Measurements from ENCODE around the gene ANKRD44. TPM values are rescaled to one million over a fixed set of nuclear protein-coding genes. Genes with fewer than 3 reads are reported as not detected.

ANKRD44 gene
- total RNA-seq, 4 donors from 2014 or later: 11.0 to 25.8 (median 23.9) TPM

GRCh38 chr2:197247083-197247482 is 63.5 kb downstream of the ANKRD44 start:
- no peaks in the 10 kb centered on the region for H3K27me3 ChIP-seq
- H3K27ac ChIP-seq: no peak overlapping the region
- no peaks in the 10 kb centered on the region for H3K9me3 ChIP-seq
- no peak for DNase-seq
- no peaks in the 10 kb centered on the region for H3K4me1 ChIP-seq
- intact Hi-C loops (cut with DNase I): no loop called here
- 95% methylated on average over 5 of the region's 5 CpGs for WGBS, 2 donors
- H3K4me3 ChIP-seq (replicated peaks in 1 of 3): no peak overlapping the region
- no peak for TF ChIP-seq POLR2A (IDR thresholded peaks at IDR 0.05)
- TF ChIP-seq CTCF (IDR thresholded peaks at IDR 0.05): no peak
- H3K36me3 ChIP-seq: no peaks in the 10 kb centered on the region

- 96 to 97% methylated on average over 6 of the region's 6 CpGs for WGBS, 2 donors
- no peak for DNase-seq
- intact Hi-C loops (cut with DNase I): no loop called here
Measured at GRCh38 chr2:197245829-197246804, 64.5 kb downstream of the ANKRD44 start.

GRCh38 chr2:197244349-197244748 is 66.2 kb downstream of the ANKRD44 start:
- Histone ChIP-seq H3K4me1 (no peaks in the 10 kb centered on the region), H3K9me3 (no peaks in the 10 kb centered on the region), H3K27me3 (no peaks in the 10 kb centered on the region), H3K4me3 (replicated peaks in 1 of 3) (no peak overlapping the region), H3K27ac (no peak overlapping the region), H3K36me3 (no peaks in the 10 kb centered on the region)
- TF ChIP-seq POLR2A (IDR thresholded peaks at IDR 0.05) (no peak), CTCF (IDR thresholded peaks at IDR 0.05) (no peak)
- intact Hi-C loops (cut with DNase I): no loop called here
- WGBS, 2 donors: 95 to 98% methylated on average over 1 of the region's 1 CpG
- no peak for DNase-seq

More at GRCh38 chr2:197245829-197246804, 64.5 kb downstream of the ANKRD44 start:
- no peaks in the 10 kb centered on the region for H3K4me1 ChIP-seq
- H3K27me3 ChIP-seq: no peaks in the 10 kb centered on the region
- no peaks in the 10 kb centered on the region for H3K36me3 ChIP-seq
- no peaks in the 10 kb centered on the region for H3K9me3 ChIP-seq
- H3K27ac ChIP-seq: no peak overlapping the region
- H3K4me3 ChIP-seq (replicated peaks in 1 of 3): no peak overlapping the region
- TF ChIP-seq POLR2A (IDR thresholded peaks at IDR 0.05): no peak
- TF ChIP-seq CTCF (IDR thresholded peaks at IDR 0.05): no peak

GRCh38 chr2:197242719-197243118 is 67.9 kb downstream of the ANKRD44 start:
- intact Hi-C loops (cut with DNase I): no loop called here
- no peaks in the 10 kb centered on the region for H3K4me1 ChIP-seq
- DNase-seq: no peak
- no peaks in the 10 kb centered on the region for H3K9me3 ChIP-seq
- no peak for TF ChIP-seq POLR2A (IDR thresholded peaks at IDR 0.05)
- no peak for TF ChIP-seq CTCF (IDR thresholded peaks at IDR 0.05)
- H3K27me3 ChIP-seq: no peaks in the 10 kb centered on the region
- no peak overlapping the region for H3K27ac ChIP-seq
- no peak overlapping the region for H3K4me3 ChIP-seq (replicated peaks in 1 of 3)
- 89 to 96% methylated on average over 2 of the region's 2 CpGs for WGBS, 2 donors
- no peaks in the 10 kb centered on the region for H3K36me3 ChIP-seq

GRCh38 chr2:197241596-197241995 is 69.0 kb downstream of the ANKRD44 start:
- Histone ChIP-seq H3K27ac (no peak overlapping the region), H3K4me1 (no peaks in the 10 kb centered on the region), H3K9me3 (no peaks in the 10 kb centered on the region), H3K27me3 (no peaks in the 10 kb centered on the region), H3K36me3 (no peaks in the 10 kb centered on the region), H3K4me3 (replicated peaks in 1 of 3) (no peak overlapping the region)
- TF ChIP-seq POLR2A (IDR thresholded peaks at IDR 0.05): no peak
- intact Hi-C loops (cut with DNase I): no loop called here
- no peak for DNase-seq
